Measurements from ENCODE around the gene CDK5RAP2.
"Not testable (repeated sequence)": the region's sequence is repeated elsewhere in the genome, so short reads cannot be mapped to it uniquely, and the experiment has no call there.

The CDK5RAP2 gene

GRCh38 chr9:120580051-120580896, at the start of gene CDK5RAP2:
Gene CDK5RAP2 (minus strand): TSS chr9:120580167. CDS start chr9:120579978, 189 bp downstream.
- DNase-seq = peak; percentile 96

- not testable (repeated sequence) for DNase-seq
Measured at GRCh38 chr9:120628925-120629497, 49.0 kb upstream of the CDK5RAP2 start.

GRCh38 chr9:120628207-120628924, 48.4 kb upstream of the CDK5RAP2 start:
- DNase-seq = no peak

- no peak for DNase-seq
Measured at GRCh38 chr9:120627073-120627472, 47.1 kb upstream of the CDK5RAP2 start.

- no peak for DNase-seq
Measured at GRCh38 chr9:120626512-120626911, 46.5 kb upstream of the CDK5RAP2 start.

- no peak for DNase-seq
Measured at GRCh38 chr9:120625222-120625621, 45.3 kb upstream of the CDK5RAP2 start.

GRCh38 chr9:120622790-120623189, 42.8 kb upstream of the CDK5RAP2 start:
- no peak for DNase-seq

GRCh38 chr9:120621941-120622340, 42.0 kb upstream of the CDK5RAP2 start:
- DNase-seq = no peak

- DNase-seq = peak; percentile 70
Measured at GRCh38 chr9:120619751-120620655, 40.0 kb upstream of the CDK5RAP2 start.

GRCh38 chr9:120616966-120617935, 37.3 kb upstream of the CDK5RAP2 start:
- DNase-seq = no peak

- DNase-seq = no peak
Measured at GRCh38 chr9:120612218-120612617, 32.3 kb upstream of the CDK5RAP2 start.

- DNase-seq = no peak
Measured at GRCh38 chr9:120611690-120612068, 31.7 kb upstream of the CDK5RAP2 start.

- no peak for DNase-seq
Measured at GRCh38 chr9:120610975-120611689, 31.2 kb upstream of the CDK5RAP2 start.

- DNase-seq = no peak
Measured at GRCh38 chr9:120609636-120610035, 29.7 kb upstream of the CDK5RAP2 start.

- DNase-seq = no peak
Measured at GRCh38 chr9:120608421-120608820, 28.5 kb upstream of the CDK5RAP2 start.

- DNase-seq = no peak
Measured at GRCh38 chr9:120603591-120603990, 23.6 kb upstream of the CDK5RAP2 start.

GRCh38 chr9:120603010-120603409, 23.0 kb upstream of the CDK5RAP2 start:
- DNase-seq = no peak

- no peak for DNase-seq
Measured at GRCh38 chr9:120593955-120594277, 13.9 kb upstream of the CDK5RAP2 start.

- DNase-seq = no peak
Measured at GRCh38 chr9:120593250-120593954, 13.4 kb upstream of the CDK5RAP2 start.

- no peak for DNase-seq
Measured at GRCh38 chr9:120592210-120592609, 12.2 kb upstream of the CDK5RAP2 start.

Data from CD4-positive, alpha-beta T cell treated with Interleukin-10 for 1 hour (primary cell).